Glutamatergic neuron (in vitro differentiated cells): ENCODE data around the gene SIX4. TPM values are rescaled to one million over a fixed set of nuclear protein-coding genes. Genes with fewer than 3 reads are reported as not detected.

Experiments
- DNase-seq: peaks from one replicate; pipeline ENCODE4 v3.0.0; 2022
- H3K27ac Mint-ChIP-seq: one replicate; pipeline ENCODE4 v1.8.0; 2020; ENCODE audit warnings: mild to moderate bottlenecking, mixed read lengths, inconsistent platforms; ENCODE audit not compliant: unreplicated experiment
- H3K27me3 Mint-ChIP-seq: one replicate; pipeline ENCODE4 v1.8.0; 2020; ENCODE audit warnings: mild to moderate bottlenecking, moderate library complexity, mixed read lengths, inconsistent platforms; ENCODE audit not compliant: unreplicated experiment
- H3K36me3 Mint-ChIP-seq: one replicate; pipeline ENCODE4 v1.8.0; 2020; ENCODE audit warnings: mild to moderate bottlenecking, mixed read lengths, inconsistent platforms; ENCODE audit not compliant: unreplicated experiment
- H3K4me1 Mint-ChIP-seq: one replicate; pipeline ENCODE4 v1.8.0; 2020; ENCODE audit warnings: mild to moderate bottlenecking, low read depth, mixed read lengths, inconsistent platforms; ENCODE audit not compliant: unreplicated experiment
- H3K4me3 Mint-ChIP-seq: one replicate; pipeline ENCODE4 v1.8.0; 2020; ENCODE audit warnings: mild to moderate bottlenecking, mixed read lengths, inconsistent platforms; ENCODE audit not compliant: unreplicated experiment
- H3K9me3 Mint-ChIP-seq: one replicate; pipeline ENCODE4 v1.8.0; 2020; ENCODE audit warnings: mild to moderate bottlenecking, moderate library complexity, mixed read lengths, inconsistent platforms; ENCODE audit not compliant: unreplicated experiment
- total RNA-seq: library from RNA; stranded (reverse); fragmentation: NEBNext Ultra II Directional; extraction: Animal tissue kit (Norgen Biotek cat#: 25700); gene quantifications from one replicate; pipeline ENCODE4 v1.2.1, GENCODE V29; 2021; ENCODE audit not compliant: unreplicated experiment
- TF ChIP-seq, protein P1 (sequence below): fragments of 200-600 bp; sonication (generic); IDR thresholded peaks from one replicate; pipeline ENCODE4 v1.5.0; 2021; ENCODE audit not compliant: partially characterized antibody, unreplicated experiment

The SIX4 gene
- total RNA-seq, 1 donor from 2014 or later, result 22.1 TPM

- Mint-ChIP-seq H3K4me3 (no peak overlapping the region), H3K9me3 (peaks cover 4% of the 10 kb centered on the region), H3K27ac (no peak overlapping the region), H3K4me1 (no peaks in the 10 kb centered on the region), H3K27me3 (no peaks in the 10 kb centered on the region), H3K36me3 (no peaks in the 10 kb centered on the region)
- TF ChIP-seq, protein P1, sequence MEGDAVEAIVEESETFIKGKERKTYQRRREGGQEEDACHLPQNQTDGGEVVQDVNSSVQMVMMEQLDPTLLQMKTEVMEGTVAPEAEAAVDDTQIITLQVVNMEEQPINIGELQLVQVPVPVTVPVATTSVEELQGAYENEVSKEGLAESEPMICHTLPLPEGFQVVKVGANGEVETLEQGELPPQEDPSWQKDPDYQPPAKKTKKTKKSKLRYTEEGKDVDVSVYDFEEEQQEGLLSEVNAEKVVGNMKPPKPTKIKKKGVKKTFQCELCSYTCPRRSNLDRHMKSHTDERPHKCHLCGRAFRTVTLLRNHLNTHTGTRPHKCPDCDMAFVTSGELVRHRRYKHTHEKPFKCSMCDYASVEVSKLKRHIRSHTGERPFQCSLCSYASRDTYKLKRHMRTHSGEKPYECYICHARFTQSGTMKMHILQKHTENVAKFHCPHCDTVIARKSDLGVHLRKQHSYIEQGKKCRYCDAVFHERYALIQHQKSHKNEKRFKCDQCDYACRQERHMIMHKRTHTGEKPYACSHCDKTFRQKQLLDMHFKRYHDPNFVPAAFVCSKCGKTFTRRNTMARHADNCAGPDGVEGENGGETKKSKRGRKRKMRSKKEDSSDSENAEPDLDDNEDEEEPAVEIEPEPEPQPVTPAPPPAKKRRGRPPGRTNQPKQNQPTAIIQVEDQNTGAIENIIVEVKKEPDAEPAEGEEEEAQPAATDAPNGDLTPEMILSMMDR, result no peak
- no peak for DNase-seq
Measured at GRCh38 chr14:60686865-60687264, 37.3 kb downstream of the SIX4 start.

DNA sequence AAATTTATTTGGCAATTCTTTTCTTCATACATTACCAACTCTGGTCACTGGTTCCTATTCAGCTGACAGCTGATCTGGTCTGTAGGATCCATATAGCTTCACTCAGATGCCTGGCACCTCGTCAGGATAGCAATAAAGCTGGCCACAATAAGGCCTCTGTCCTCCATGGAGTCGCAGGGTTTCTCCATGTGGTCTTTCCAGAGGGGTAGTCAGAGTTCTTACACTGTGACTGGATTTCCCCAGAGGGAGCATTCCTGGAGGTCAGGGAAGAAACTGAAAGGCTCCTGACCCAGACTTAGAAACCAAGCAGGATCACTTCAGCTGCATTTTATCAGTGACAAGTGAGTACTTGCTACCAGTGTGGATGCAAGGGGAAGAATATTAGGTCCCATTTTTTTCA, 39.9 kb downstream of the SIX4 start:
- H3K4me3 Mint-ChIP-seq, result no peak overlapping the region
- DNase-seq, result no peak
- no peaks in the 10 kb centered on the region for H3K4me1 Mint-ChIP-seq
- TF ChIP-seq, protein P1, result no peak
- H3K36me3 Mint-ChIP-seq, result no peaks in the 10 kb centered on the region
- H3K9me3 Mint-ChIP-seq, result peaks cover 4% of the 10 kb centered on the region
- no peaks in the 10 kb centered on the region for H3K27me3 Mint-ChIP-seq
- H3K27ac Mint-ChIP-seq, result no peak overlapping the region

DNA sequence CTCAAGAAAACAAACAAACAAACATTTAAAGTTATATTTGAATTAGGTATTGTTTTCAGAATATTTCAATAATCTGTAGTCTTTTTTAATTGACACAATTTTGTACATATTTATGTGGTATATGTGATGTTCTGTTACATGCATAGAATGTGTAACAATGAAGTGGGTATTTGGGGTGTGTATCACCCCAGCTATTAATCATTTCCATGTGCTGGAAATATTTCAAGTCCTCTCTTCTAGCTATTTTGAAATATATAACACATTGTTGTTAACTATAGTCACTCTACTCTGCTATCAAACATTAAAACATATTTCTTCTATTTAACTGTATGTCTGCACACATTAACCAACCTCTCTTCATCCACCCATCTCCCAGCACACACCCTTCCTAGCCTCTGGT, 42.9 kb downstream of the SIX4 start:
- no peaks in the 10 kb centered on the region for H3K4me1 Mint-ChIP-seq

GRCh38 chr14:60680511-60680910, 43.6 kb downstream of the SIX4 start:
- no peak overlapping the region for H3K27ac Mint-ChIP-seq
- no peak for DNase-seq
- no peaks in the 10 kb centered on the region for H3K4me1 Mint-ChIP-seq
- H3K27me3 Mint-ChIP-seq, result no peaks in the 10 kb centered on the region
- TF ChIP-seq, protein P1, result no peak
- no peaks in the 10 kb centered on the region for H3K36me3 Mint-ChIP-seq
- H3K9me3 Mint-ChIP-seq, result peaks cover 4% of the 10 kb centered on the region
- no peak overlapping the region for H3K4me3 Mint-ChIP-seq

More for the DNA sequence above, 42.9 kb downstream of the SIX4 start:
- no peak overlapping the region for H3K4me3 Mint-ChIP-seq
- TF ChIP-seq, protein P1, result no peak
- peaks cover 4% of the 10 kb centered on the region for H3K9me3 Mint-ChIP-seq
- H3K36me3 Mint-ChIP-seq, result no peaks in the 10 kb centered on the region
- H3K27ac Mint-ChIP-seq, result no peak overlapping the region
- H3K27me3 Mint-ChIP-seq, result no peaks in the 10 kb centered on the region
- no peak for DNase-seq

- TF ChIP-seq, protein P1, result no peak
Measured at GRCh38 chr14:60679566-60680258, 44.4 kb downstream of the SIX4 start.

More at GRCh38 chr14:60679566-60680258, 44.4 kb downstream of the SIX4 start:
- no peak for DNase-seq
- H3K4me3 Mint-ChIP-seq, result no peak overlapping the region
- no peaks in the 10 kb centered on the region for H3K4me1 Mint-ChIP-seq
- H3K36me3 Mint-ChIP-seq, result no peaks in the 10 kb centered on the region
- no peaks in the 10 kb centered on the region for H3K27me3 Mint-ChIP-seq
- H3K27ac Mint-ChIP-seq, result no peak overlapping the region
- peaks cover 4% of the 10 kb centered on the region for H3K9me3 Mint-ChIP-seq
